Activated T-helper 1 cell treated with anti-CD3 and anti-CD28 coated beads, Interleukin-12 subunit alpha, Interleukin-12 subunit beta, Interleukin-2, Interleukin-4 antibody, amounts not matched to agents 30 ng/mL and 10 ng/mL and 1 ng/mL, durations not matched to agents 14 hours and 24 hours and 36 hours (primary cell): ENCODE measurements around the gene CUTA. TPM values are rescaled to one million over a fixed set of nuclear protein-coding genes. Genes with fewer than 3 reads are reported as not detected.

Source experiments
- DNase-seq: peaks from one replicate; pipeline ENCODE4 v3.0.0; 2021; ENCODE audit warnings: low spot score
- H3K27ac Mint-ChIP-seq: one replicate; pipeline ENCODE4 v1.8.0; 2021; ENCODE audit warnings: mild to moderate bottlenecking, mixed read lengths
- H3K27me3 Mint-ChIP-seq: one replicate; pipeline ENCODE4 v1.8.0; 2022; ENCODE audit warnings: mild to moderate bottlenecking, moderate library complexity, mixed read lengths; ENCODE audit not compliant: insufficient read depth
- H3K36me3 Mint-ChIP-seq: one replicate; pipeline ENCODE4 v1.8.0; 2021; ENCODE audit warnings: low read depth, mixed read lengths
- H3K4me1 Mint-ChIP-seq: one replicate; pipeline ENCODE4 v1.8.0; 2021; ENCODE audit warnings: low read depth, mixed read lengths
- H3K4me3 Mint-ChIP-seq: one replicate; pipeline ENCODE4 v1.8.0; 2021; ENCODE audit warnings: mild to moderate bottlenecking, moderate library complexity, mixed read lengths
- H3K9me3 Mint-ChIP-seq: one replicate; pipeline ENCODE4 v1.8.0; 2021; ENCODE audit warnings: mixed read lengths
- intact Hi-C: fragments of 100-400 bp; cut with micrococcal nuclease; formaldehyde crosslinking; loops from one replicate; pipeline ENCODE4 v1.15.1; 2024
- total RNA-seq: library from RNA; stranded (reverse); gene quantifications from 2 replicates; pipeline ENCODE4 v1.2.3, GENCODE V29; 2022

CUTA gene
- total RNA-seq, 1 donor from 2014 or later = 131 TPM

GRCh38 chr6:33426590-33427511 lies 8.9 kb upstream of the CUTA start:
- H3K4me1 Mint-ChIP-seq = peaks cover 74% of the 10 kb centered on the region
- DNase-seq = no peak
- H3K4me3 Mint-ChIP-seq = peak overlapping the region; percentile 89
- H3K36me3 Mint-ChIP-seq = peaks cover 17% of the 10 kb centered on the region
- intact Hi-C loops = loop anchor here (1.0 to 5.0 kb wide), 6 partner anchors 9 to 195 kb away; partner anchors contain the start of genes CUTA, ITPR3, KIFC1 and RPS18
- H3K27ac Mint-ChIP-seq = peak overlapping the region; percentile 92
- H3K27me3 Mint-ChIP-seq = no peaks in the 10 kb centered on the region
- H3K9me3 Mint-ChIP-seq = no peaks in the 10 kb centered on the region

DNA sequence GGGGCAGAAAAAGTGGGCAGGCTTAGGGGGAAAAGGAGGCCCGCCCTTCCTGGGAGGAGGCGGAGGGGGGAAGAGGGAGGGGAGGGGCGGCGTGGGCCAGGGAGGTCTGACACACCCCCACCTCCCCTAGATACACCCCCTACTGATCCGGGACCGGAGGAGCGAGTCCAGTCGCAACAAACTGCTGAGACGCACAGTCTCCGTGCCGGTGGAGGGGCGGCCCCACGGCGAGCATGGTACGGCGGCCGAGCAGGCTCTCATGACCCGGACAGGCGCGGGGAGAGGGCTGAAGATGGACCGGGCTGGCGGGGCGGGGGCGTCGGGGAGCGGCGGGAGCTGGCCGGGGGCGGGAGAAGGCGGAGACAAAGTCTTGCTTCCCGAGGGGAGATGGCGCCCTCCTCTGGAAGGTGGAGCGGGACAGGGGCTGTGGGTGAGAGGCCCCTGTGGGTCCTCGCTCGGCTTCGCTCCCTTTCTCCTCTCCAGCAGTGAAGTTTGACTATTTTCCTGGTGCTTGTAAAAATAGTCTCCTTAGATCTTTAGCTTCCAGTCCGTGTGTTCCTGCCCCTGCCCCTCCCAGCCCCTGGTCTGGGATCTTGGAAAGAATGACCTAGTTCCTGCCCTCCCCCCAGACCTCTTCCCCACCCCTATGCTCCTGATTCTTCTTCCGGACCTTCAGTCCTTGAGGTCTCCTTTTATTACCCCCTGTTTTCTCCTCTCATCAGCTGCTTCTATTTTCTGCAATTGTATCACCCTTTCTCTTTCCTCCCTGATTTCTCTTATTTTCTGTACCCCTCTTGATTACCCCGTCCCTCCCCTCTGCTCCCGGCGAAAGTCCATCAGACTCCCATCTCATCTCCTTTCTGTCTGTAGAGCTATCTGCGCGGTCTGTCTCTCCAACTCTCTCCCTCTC lies 8.0 kb upstream of the CUTA start:
- peaks cover 17% of the 10 kb centered on the region for H3K36me3 Mint-ChIP-seq
- peak overlapping the region; percentile 92 for H3K27ac Mint-ChIP-seq
- no peaks in the 10 kb centered on the region for H3K9me3 Mint-ChIP-seq
- DNase-seq = peak; percentile 72
- peak overlapping the region; percentile 89 for H3K4me3 Mint-ChIP-seq
- H3K4me1 Mint-ChIP-seq = peaks cover 77% of the 10 kb centered on the region
- no peaks in the 10 kb centered on the region for H3K27me3 Mint-ChIP-seq
- intact Hi-C loops = loop anchor here (1.0 to 5.0 kb wide), 7 partner anchors 8 to 196 kb away; partner anchors contain the start of genes CUTA, ITPR3, KIFC1 and PHF1

DNA sequence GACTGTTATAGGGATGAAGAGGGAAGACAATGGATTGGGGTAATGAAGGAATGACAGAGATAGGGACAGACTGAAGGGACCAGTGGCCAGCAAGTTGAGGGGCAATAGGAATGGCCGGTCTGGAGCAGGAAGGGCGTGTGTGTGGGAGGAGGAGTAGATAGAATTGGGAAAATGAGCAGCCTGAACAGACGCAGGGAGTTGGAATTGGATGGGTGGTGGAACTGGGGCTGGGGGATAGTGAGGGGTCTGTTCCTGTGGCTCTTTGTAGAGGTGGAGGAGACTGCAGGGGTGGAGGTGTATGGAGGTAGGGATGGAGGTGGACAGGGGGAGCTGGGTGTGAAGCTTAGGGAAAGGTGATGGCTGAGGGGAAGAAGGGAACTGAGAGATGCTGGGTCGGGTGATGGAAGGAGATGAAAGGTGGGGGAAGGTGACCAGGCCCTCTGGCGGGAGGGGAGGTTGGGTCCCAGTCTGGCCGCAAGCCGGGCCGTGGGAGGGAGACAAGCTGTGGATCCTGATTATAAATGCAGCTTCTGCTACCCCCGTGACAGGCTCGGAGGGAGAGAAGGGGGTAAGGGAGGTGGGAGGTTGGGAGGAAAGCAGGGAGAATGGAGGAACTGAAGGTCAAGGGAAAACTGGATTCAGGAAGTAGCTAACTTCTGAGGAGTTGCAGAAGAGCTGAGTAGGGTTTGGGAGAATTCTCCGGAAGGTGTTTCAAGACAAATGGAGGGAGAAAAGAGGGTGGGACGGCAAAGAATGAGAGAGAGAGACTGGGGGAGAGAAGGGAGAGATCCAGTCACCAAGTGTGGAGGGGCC lies 7.2 kb upstream of the CUTA start:
- Mint-ChIP-seq H3K9me3 (no peaks in the 10 kb centered on the region), H3K4me3 (peak overlapping the region; percentile 89), H3K27ac (peak overlapping the region; percentile 92), H3K36me3 (peaks cover 17% of the 10 kb centered on the region), H3K4me1 (peaks cover 70% of the 10 kb centered on the region), H3K27me3 (no peaks in the 10 kb centered on the region)
- intact Hi-C loops = loop anchor here (2.0 to 5.0 kb wide), 3 partner anchors 14 to 197 kb away; partner anchors contain the start of genes ITPR3, PHF1, RPS18 and VPS52
- no peak for DNase-seq

- intact Hi-C loops = loop anchor here (2.0 kb wide), 1 partner anchor 13 kb away; the partner anchor contains the start of gene PHF1
- no peaks in the 10 kb centered on the region for H3K9me3 Mint-ChIP-seq
These were observed 5.9 kb upstream of the CUTA start for GRCh38 chr6:33423777-33424176.

DNA sequence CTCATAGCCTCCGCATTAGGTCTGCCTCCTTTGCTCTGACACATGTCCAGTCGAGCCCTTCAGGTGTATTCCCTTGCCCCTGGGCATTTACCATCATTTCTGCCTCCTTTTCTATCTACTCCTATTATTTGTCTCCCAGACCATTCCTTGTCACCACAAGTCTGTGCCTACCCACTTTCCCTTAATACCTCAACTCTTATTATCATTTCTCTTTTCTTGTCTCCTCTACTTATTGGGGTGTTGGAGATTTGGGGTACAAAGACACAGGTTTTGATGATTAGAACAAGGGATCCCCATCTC lies 3.4 kb upstream of the CUTA start:
- H3K9me3 Mint-ChIP-seq = no peaks in the 10 kb centered on the region
- DNase-seq = no peak
- peak overlapping the region; percentile 76 for H3K4me3 Mint-ChIP-seq
- peaks cover 71% of the 10 kb centered on the region for H3K4me1 Mint-ChIP-seq
- H3K36me3 Mint-ChIP-seq = peaks cover 22% of the 10 kb centered on the region
- H3K27ac Mint-ChIP-seq = peak overlapping the region; percentile 57
- intact Hi-C loops = no loop called here
- H3K27me3 Mint-ChIP-seq = no peaks in the 10 kb centered on the region

More at GRCh38 chr6:33423777-33424176, 5.9 kb upstream of the CUTA start:
- peaks cover 68% of the 10 kb centered on the region for H3K4me1 Mint-ChIP-seq
- H3K4me3 Mint-ChIP-seq = peak overlapping the region; percentile 89
- DNase-seq = no peak
- H3K27ac Mint-ChIP-seq = peak overlapping the region; percentile 92
- H3K27me3 Mint-ChIP-seq = no peaks in the 10 kb centered on the region
- H3K36me3 Mint-ChIP-seq = peaks cover 17% of the 10 kb centered on the region

- no peak for DNase-seq
- peaks cover 25% of the 10 kb centered on the region for H3K36me3 Mint-ChIP-seq
- intact Hi-C loops = no loop called here
- peaks cover 73% of the 10 kb centered on the region for H3K4me1 Mint-ChIP-seq
- H3K27ac Mint-ChIP-seq = peak overlapping the region; percentile 57
- peak overlapping the region; percentile 76 for H3K4me3 Mint-ChIP-seq
- no peaks in the 10 kb centered on the region for H3K9me3 Mint-ChIP-seq
- H3K27me3 Mint-ChIP-seq = no peaks in the 10 kb centered on the region
These were observed 2.8 kb upstream of the CUTA start for GRCh38 chr6:33420491-33421343.

DNA sequence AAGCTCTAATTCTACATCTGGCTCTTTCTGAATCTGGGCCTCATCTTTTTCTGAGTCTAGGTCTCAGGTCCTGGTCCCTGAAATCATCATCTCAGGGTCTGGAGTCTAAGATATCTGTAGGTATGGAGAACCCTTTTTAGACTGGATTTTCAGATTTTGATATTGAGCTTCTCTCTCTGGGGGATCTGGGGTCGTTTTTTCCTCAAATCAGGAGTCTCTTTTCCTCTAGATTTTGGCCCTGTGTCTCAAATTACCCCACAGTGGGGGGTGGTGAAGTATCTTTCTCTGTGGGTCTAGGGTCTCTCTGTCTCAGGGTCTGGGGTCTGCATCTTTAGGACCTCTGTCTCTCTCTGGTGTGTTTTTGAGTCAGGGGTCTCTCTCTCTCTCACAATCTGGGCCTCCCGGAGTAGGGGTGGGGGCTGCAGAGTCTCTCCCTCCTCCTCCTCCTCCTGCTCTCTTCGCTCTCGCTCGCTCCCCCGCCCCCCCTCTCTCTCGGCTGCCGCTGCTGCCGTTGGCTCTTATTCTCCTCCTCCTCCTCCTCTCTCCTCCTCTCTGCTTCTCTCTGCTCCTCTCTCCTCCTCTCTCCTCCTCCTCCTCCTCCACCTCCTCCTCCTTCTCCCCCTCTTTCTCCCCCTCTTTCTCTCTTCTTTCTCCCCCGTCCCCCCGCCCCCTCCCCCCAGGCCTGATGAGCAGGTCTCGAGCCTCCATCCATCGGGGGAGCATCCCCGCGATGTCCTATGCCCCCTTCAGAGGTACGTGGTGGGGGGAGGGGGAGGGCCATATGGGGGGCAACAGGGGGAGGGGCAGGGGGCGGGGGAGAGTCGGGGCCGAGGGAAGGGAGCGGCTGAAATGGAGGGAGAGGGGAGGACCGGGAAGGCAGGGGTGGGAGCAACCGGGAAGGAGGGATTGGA lies 1.9 kb upstream of the CUTA start, which contains the start of gene SYNGAP1:
TSS of gene SYNGAP1 (plus strand) at position 486 of the 911 bp plus-strand sequence. CDS start at position 686, 200 bp downstream.
- no peak for DNase-seq
- intact Hi-C loops = loop anchor here (2.0 to 10.0 kb wide), 6 partner anchors 151 to 1799 kb away; partner anchors contain the start of genes AGPAT1, LEMD2, PRRC2A and PSMB8
- Mint-ChIP-seq H3K4me3 (peak within 1 kb of the TSS; percentile 95), H3K27me3 (no peaks in the 10 kb centered on the region), H3K27ac (peak within 1 kb of the TSS; percentile 96), H3K9me3 (no peaks in the 10 kb centered on the region), H3K4me1 (peaks cover 72% of the 10 kb centered on the region), H3K36me3 (peaks cover 30% of the 10 kb centered on the region)

- Mint-ChIP-seq H3K9me3 (no peaks in the 10 kb centered on the region), H3K27me3 (no peaks in the 10 kb centered on the region), H3K4me3 (peak overlapping the region; percentile 95), H3K4me1 (peaks cover 70% of the 10 kb centered on the region), H3K36me3 (peaks cover 31% of the 10 kb centered on the region), H3K27ac (peak overlapping the region; percentile 96)
- intact Hi-C loops = loop anchor here (1.0 to 10.0 kb wide), 10 partner anchors 8 to 1798 kb away; partner anchors contain the start of genes AGPAT1, KIFC1, LEMD2 and PRRC2A
- DNase-seq = peak; percentile 71
These were observed 884 bp upstream of the CUTA start for GRCh38 chr6:33418690-33419291.

- no peak for DNase-seq
- H3K9me3 Mint-ChIP-seq = no peaks in the 10 kb centered on the region
- peak overlapping the region; percentile 96 for H3K27ac Mint-ChIP-seq
- H3K4me3 Mint-ChIP-seq = peak overlapping the region; percentile 95
- no peaks in the 10 kb centered on the region for H3K27me3 Mint-ChIP-seq
- peaks cover 73% of the 10 kb centered on the region for H3K4me1 Mint-ChIP-seq
- intact Hi-C loops = loop anchor here (2.0 to 10.0 kb wide), 5 partner anchors 13 to 1243 kb away; partner anchors contain the start of genes AGPAT1, BRD2, LEMD2 and PSMB8
- H3K36me3 Mint-ChIP-seq = peaks cover 29% of the 10 kb centered on the region
These were observed 592 bp downstream of the CUTA start for GRCh38 chr6:33417128-33417902.
